Type B pancreatic cell (in vitro differentiated cells): Measurements from ENCODE around the gene CISD2. TPM values are rescaled to one million over a fixed set of nuclear protein-coding genes. Genes with fewer than 3 reads are reported as not detected.

Experiments used
- DNase-seq: peaks from one replicate; pipeline ENCODE4 v3.0.0; 2021; ENCODE audit warnings: mixed read lengths; ENCODE audit not compliant: unreplicated experiment; ENCODE audit errors: extremely low spot score
- H3K27ac Mint-ChIP-seq: 2 replicates; pipeline ENCODE4 v1.8.0; 2021; ENCODE audit warnings: mild to moderate bottlenecking, mixed read lengths
- H3K27me3 Mint-ChIP-seq: 2 replicates; pipeline ENCODE4 v1.8.0; 2021; ENCODE audit warnings: mixed read lengths
- H3K36me3 Mint-ChIP-seq: 2 replicates; pipeline ENCODE4 v1.8.0; 2021; ENCODE audit warnings: mixed read lengths
- H3K4me1 Mint-ChIP-seq: one replicate; pipeline ENCODE4 v1.8.0; 2021; ENCODE audit warnings: mixed read lengths; ENCODE audit not compliant: unreplicated experiment
- H3K4me3 Mint-ChIP-seq: 2 replicates; pipeline ENCODE4 v1.8.0; 2021; ENCODE audit warnings: mild to moderate bottlenecking, mixed read lengths
- H3K9me3 Mint-ChIP-seq: 2 replicates; pipeline ENCODE4 v1.8.0; 2021; ENCODE audit warnings: mixed read lengths
- total RNA-seq: library from RNA; stranded (reverse); gene quantifications from 2 replicates; pipeline ENCODE4 v1.2.1, GENCODE V29; 2021; ENCODE audit warnings: low replicate concordance
- TF ChIP-seq, protein P1 (sequence below): fragments of 200-600 bp; sonication (generic); conservative IDR thresholded peaks from 2 replicates; pipeline ENCODE4 v1.5.0; 2021; ENCODE audit warnings: antibody characterized with exemption, mild to moderate bottlenecking

The CISD2 gene
- total RNA-seq, 1 donor from 2014 or later: 27.9 TPM

DNA sequence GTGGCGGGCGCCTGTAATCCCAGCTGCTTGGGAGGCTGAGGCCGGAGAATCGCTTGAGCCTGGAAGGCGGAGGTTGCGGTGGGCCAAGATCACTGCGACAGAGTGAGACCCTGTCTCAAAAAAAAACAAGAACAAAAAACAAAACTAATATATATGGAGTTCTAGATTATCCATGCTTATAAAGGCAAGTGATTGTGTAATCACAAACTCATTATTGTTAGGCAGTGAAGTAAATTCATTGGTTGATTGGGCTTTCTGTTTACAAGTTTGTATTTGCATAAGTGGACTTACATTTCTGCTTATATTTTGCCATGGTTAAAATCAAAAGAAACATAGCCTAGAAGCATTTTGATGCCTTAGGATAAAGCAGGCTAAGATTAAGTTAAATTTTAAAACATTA is 39.0 kb upstream of the CISD2 start:
- DNase-seq: no peak
- Mint-ChIP-seq H3K9me3 (no peaks in the 10 kb centered on the region), H3K4me1 (peaks cover 17% of the 10 kb centered on the region), H3K36me3 (no peaks in the 10 kb centered on the region), H3K4me3 (no peak overlapping the region), H3K27me3 (no peaks in the 10 kb centered on the region), H3K27ac (no peak overlapping the region)
- TF ChIP-seq, protein P1, sequence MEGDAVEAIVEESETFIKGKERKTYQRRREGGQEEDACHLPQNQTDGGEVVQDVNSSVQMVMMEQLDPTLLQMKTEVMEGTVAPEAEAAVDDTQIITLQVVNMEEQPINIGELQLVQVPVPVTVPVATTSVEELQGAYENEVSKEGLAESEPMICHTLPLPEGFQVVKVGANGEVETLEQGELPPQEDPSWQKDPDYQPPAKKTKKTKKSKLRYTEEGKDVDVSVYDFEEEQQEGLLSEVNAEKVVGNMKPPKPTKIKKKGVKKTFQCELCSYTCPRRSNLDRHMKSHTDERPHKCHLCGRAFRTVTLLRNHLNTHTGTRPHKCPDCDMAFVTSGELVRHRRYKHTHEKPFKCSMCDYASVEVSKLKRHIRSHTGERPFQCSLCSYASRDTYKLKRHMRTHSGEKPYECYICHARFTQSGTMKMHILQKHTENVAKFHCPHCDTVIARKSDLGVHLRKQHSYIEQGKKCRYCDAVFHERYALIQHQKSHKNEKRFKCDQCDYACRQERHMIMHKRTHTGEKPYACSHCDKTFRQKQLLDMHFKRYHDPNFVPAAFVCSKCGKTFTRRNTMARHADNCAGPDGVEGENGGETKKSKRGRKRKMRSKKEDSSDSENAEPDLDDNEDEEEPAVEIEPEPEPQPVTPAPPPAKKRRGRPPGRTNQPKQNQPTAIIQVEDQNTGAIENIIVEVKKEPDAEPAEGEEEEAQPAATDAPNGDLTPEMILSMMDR: no peak

DNA sequence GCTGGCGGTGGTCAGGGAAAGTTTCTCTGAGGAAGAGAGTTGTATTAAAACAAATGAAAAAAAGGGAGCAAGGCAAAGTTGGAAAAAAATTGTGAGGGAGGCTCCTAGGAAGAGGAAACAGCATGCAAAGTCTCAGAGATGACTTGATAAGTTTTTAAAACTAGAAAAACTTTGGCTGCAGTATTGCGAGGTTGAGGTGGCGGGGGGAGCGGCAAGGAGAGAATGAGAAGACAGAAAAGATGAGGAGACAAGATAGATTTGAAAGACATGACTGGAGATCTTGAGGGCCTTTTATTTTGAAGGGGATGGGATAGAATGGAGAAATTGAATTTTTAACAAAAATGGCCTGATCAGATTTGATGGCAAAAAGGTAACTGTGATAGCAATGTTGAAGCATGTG is 36.7 kb upstream of the CISD2 start:
- Mint-ChIP-seq H3K4me1 (peaks cover 17% of the 10 kb centered on the region), H3K9me3 (no peaks in the 10 kb centered on the region), H3K27me3 (no peaks in the 10 kb centered on the region), H3K27ac (no peak overlapping the region), H3K36me3 (no peaks in the 10 kb centered on the region), H3K4me3 (no peak overlapping the region)
- no peak for DNase-seq
- TF ChIP-seq, protein P1: no peak

DNA sequence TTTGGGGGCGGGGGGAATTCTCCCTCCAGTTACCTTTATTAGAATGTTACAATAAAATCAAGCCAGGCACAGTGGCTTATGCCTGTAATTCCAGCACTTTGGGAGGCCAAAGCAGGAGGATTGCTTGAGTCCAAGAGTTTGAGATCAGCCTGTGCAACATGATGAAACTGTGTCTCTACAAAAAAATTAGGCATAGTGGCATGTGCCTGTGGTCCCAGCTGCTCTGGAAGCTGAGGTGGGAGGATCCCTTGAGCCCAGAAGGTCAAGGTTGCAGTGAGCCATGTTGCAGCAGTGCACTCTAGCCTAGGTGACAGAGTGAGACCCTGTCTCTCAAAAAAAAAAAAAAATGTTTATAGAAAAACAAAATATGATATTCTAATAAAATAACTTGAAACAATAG is 36.1 kb upstream of the CISD2 start:
- Mint-ChIP-seq H3K9me3 (no peaks in the 10 kb centered on the region), H3K27ac (no peak overlapping the region), H3K27me3 (no peaks in the 10 kb centered on the region), H3K4me1 (peaks cover 17% of the 10 kb centered on the region), H3K4me3 (no peak overlapping the region), H3K36me3 (no peaks in the 10 kb centered on the region)
- no peak for DNase-seq
- TF ChIP-seq, protein P1: no peak

DNA sequence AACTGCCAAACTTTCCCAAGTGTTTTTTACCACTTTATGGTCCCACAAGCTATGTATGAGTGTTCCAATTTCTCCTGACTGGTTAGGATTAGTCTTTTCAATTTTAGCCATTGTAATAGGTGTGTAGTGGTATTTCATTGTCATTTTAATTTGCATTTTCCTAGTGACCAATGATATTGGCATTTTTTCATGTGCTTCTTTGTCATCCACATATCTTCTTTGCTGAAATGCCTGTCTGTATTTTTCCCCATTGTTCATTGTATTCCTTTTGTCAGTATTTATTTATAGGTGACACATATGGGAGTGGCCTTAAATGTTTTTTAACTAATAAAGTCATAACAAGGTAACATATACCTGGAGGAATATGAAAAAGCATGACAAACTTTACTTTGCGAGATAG is 32.2 kb upstream of the CISD2 start:
- DNase-seq: no peak
- Mint-ChIP-seq H3K4me1 (peaks cover 3% of the 10 kb centered on the region), H3K27me3 (no peaks in the 10 kb centered on the region)

DNA sequence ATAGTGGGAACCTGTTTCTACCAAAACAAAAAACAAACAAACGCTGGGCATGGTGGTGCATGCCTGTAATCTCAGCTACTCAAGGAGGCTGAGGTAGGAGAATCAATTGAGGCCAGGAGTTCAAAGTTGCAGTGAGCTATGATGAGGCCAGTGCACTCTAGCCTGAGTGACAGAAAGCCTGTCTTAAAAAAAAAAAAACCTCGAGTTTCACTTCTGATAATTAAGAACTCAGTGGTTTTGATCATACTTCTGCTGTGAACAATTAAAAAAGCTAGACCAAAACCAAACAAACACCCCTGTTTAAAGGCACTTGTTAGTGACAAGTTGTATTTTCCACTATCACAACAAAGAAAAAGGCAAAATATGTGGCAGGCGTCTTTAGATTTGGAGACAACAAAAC is 26.4 kb upstream of the CISD2 start:
- Mint-ChIP-seq H3K27ac (no peak overlapping the region), H3K9me3 (no peaks in the 10 kb centered on the region), H3K4me1 (no peaks in the 10 kb centered on the region), H3K4me3 (no peak overlapping the region), H3K27me3 (no peaks in the 10 kb centered on the region), H3K36me3 (peaks cover 5% of the 10 kb centered on the region)
- TF ChIP-seq, protein P1: no peak
- DNase-seq: no peak

More for the DNA sequence above, 32.2 kb upstream of the CISD2 start:
- H3K9me3 Mint-ChIP-seq: no peaks in the 10 kb centered on the region
- TF ChIP-seq, protein P1: no peak
- no peak overlapping the region for H3K4me3 Mint-ChIP-seq
- H3K36me3 Mint-ChIP-seq: peaks cover 5% of the 10 kb centered on the region
- no peak overlapping the region for H3K27ac Mint-ChIP-seq

DNA sequence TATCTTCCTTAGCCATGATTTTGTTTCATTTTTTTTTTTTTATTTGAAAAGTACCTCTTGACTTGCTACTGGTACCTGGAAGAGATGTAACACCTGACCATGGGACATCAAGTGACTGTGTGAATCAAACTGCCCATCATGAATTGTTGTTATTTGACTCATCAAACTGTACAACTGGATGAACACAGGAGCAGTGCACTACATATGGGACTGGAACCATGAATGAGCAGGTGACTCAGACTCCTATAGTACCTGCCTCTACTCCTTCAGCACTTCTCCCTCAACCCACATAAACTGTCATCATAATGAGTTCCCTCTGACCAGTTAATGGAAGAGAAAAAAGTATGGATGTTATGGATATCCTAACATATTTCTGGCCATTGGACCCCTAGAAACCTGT is 25.5 kb upstream of the CISD2 start:
- TF ChIP-seq, protein P1: no peak
- H3K4me3 Mint-ChIP-seq: no peak overlapping the region
- no peak for DNase-seq
- H3K27me3 Mint-ChIP-seq: no peaks in the 10 kb centered on the region
- H3K9me3 Mint-ChIP-seq: no peaks in the 10 kb centered on the region
- no peaks in the 10 kb centered on the region for H3K4me1 Mint-ChIP-seq
- H3K27ac Mint-ChIP-seq: no peak overlapping the region
- H3K36me3 Mint-ChIP-seq: peaks cover 5% of the 10 kb centered on the region
